Chondrocyte (in vitro differentiated cells): ENCODE data around the gene RIMS4. TPM values are rescaled to one million over a fixed set of nuclear protein-coding genes. Genes with fewer than 3 reads are reported as not detected.

Experiments used
- DNase-seq: peaks from one replicate; pipeline ENCODE4 v3.0.0; 2021; ENCODE audit warnings: mixed read lengths, low spot score
- H3K27ac Mint-ChIP-seq: one replicate; pipeline ENCODE4 v1.8.0; 2021; ENCODE audit warnings: mild to moderate bottlenecking, moderate library complexity, mixed read lengths; ENCODE audit not compliant: unreplicated experiment
- H3K27me3 Mint-ChIP-seq: 2 replicates; pipeline ENCODE4 v1.8.0; 2021; ENCODE audit warnings: low read depth, mixed read lengths
- H3K36me3 Mint-ChIP-seq: 2 replicates; pipeline ENCODE4 v1.8.0; 2021; ENCODE audit warnings: low read depth, mixed read lengths
- H3K4me1 Mint-ChIP-seq: 2 replicates; pipeline ENCODE4 v1.8.0; 2021; ENCODE audit warnings: low read depth, mild to moderate bottlenecking, mixed read lengths
- H3K4me3 Mint-ChIP-seq: one replicate; pipeline ENCODE4 v1.8.0; 2021; ENCODE audit warnings: mild to moderate bottlenecking, moderate library complexity, mixed read lengths; ENCODE audit not compliant: unreplicated experiment
- H3K9me3 Mint-ChIP-seq: 2 replicates; pipeline ENCODE4 v1.8.0; 2021; ENCODE audit warnings: low read depth, mixed read lengths
- total RNA-seq: library from RNA; stranded (reverse); gene quantifications from 3 replicates; pipeline ENCODE4 v1.2.1, GENCODE V29; 2021
- TF ChIP-seq, protein P1 (sequence below): fragments of 200-600 bp; sonication (generic); IDR thresholded peaks from 2 replicates; pipeline ENCODE4 v1.5.0; 2021; ENCODE audit warnings: antibody characterized with exemption, mild to moderate bottlenecking, moderate library complexity

The RIMS4 gene
- total RNA-seq, 1 donor from 2014 or later: 2.1 TPM

DNA sequence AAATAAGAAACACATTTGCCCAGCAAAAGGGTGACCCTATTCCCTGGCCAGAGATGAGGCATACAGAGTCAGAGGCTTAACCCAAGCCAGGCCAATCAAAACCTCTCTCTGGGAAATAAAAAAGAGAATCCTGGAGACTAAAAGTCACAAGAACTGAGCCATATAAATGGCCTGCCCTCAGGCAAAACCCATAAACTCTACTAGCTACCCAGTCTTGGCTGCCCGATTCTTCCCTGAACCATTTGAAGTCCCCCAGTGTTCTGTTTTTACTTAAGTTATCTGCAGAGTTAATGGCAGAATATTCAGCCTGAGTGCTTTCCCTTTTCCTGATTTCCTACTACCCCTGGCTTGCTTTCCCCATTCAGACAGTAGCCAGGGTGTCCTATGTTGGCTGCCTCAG lies 50.8 kb downstream of the RIMS4 start:
- DNase-seq: no peak
- Mint-ChIP-seq H3K9me3 (no peaks in the 10 kb centered on the region), H3K36me3 (no peaks in the 10 kb centered on the region), H3K4me1 (no peaks in the 10 kb centered on the region), H3K27ac (no peak overlapping the region), H3K4me3 (no peak overlapping the region), H3K27me3 (peaks cover 35% of the 10 kb centered on the region)
- TF ChIP-seq, protein P1, sequence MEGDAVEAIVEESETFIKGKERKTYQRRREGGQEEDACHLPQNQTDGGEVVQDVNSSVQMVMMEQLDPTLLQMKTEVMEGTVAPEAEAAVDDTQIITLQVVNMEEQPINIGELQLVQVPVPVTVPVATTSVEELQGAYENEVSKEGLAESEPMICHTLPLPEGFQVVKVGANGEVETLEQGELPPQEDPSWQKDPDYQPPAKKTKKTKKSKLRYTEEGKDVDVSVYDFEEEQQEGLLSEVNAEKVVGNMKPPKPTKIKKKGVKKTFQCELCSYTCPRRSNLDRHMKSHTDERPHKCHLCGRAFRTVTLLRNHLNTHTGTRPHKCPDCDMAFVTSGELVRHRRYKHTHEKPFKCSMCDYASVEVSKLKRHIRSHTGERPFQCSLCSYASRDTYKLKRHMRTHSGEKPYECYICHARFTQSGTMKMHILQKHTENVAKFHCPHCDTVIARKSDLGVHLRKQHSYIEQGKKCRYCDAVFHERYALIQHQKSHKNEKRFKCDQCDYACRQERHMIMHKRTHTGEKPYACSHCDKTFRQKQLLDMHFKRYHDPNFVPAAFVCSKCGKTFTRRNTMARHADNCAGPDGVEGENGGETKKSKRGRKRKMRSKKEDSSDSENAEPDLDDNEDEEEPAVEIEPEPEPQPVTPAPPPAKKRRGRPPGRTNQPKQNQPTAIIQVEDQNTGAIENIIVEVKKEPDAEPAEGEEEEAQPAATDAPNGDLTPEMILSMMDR: no peak

DNA sequence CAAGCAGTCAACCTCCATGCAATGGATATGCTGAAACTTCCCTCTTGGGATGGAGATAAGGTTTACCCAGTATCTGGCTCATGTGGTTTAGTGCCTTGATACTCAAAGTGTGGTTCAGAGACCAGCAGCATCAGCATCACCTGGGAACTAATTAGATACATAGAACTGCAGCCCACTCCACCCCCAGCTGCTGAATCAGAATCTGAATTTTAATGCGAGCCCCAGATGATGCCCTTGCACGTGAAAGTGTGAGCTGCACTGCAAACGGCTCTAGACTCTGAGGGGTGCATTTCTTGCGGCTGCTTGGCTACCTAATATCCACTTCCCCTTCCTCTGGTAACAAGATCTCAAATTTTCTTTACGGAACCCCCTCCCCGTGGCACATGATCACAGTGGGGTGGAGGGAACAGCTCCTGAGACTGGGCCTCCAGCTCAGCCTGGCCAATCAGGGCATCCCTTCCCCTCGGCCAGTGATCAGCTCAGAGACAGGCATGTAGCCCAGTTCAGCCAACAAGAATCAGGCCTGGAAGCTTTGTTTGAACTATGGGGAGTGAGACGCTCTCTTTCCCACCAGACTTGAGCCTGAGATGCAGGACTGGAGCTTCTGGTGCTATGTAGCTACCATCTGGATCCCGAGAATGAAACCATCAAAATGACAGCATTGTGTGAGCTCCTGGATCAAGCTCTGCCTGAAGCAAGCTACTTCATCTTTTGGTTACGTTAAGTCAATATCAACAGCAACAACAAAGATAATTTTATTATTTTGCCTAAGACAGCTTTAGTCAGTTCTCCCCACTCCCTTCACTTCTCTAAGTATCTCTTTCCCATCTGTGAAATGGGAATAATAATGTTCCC lies 51.9 kb downstream of the RIMS4 start:
- no peaks in the 10 kb centered on the region for H3K36me3 Mint-ChIP-seq
- H3K27ac Mint-ChIP-seq: no peak overlapping the region
- H3K27me3 Mint-ChIP-seq: peaks cover 29% of the 10 kb centered on the region
- H3K9me3 Mint-ChIP-seq: no peaks in the 10 kb centered on the region
- H3K4me1 Mint-ChIP-seq: no peaks in the 10 kb centered on the region
- no peak overlapping the region for H3K4me3 Mint-ChIP-seq
- TF ChIP-seq, protein P1: no peak
- DNase-seq: no peak

DNA sequence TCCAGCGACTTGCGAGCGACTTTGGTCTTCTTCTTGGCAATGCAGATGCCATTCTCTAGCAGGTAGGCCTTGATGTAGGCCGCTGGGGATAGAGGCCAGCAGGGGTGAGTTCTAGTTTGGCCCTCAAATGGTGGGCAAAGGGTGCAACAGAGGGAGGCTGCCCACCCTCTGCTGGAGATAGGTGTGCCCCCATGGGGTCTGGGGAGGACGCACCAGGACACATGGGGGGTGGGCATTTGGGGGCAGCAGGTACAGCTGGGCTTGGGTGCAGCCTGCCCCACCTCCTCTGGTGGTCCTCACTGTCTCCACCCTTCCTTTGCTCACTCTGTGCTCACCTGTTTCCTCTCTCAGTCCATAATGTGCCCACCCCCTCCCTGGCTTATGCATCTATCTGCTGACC lies 53.4 kb downstream of the RIMS4 start:
- Mint-ChIP-seq H3K4me3 (no peak overlapping the region), H3K27ac (no peak overlapping the region), H3K9me3 (no peaks in the 10 kb centered on the region), H3K4me1 (no peaks in the 10 kb centered on the region), H3K27me3 (peaks cover 29% of the 10 kb centered on the region), H3K36me3 (no peaks in the 10 kb centered on the region)
- no peak for DNase-seq
- TF ChIP-seq, protein P1: no peak

DNA sequence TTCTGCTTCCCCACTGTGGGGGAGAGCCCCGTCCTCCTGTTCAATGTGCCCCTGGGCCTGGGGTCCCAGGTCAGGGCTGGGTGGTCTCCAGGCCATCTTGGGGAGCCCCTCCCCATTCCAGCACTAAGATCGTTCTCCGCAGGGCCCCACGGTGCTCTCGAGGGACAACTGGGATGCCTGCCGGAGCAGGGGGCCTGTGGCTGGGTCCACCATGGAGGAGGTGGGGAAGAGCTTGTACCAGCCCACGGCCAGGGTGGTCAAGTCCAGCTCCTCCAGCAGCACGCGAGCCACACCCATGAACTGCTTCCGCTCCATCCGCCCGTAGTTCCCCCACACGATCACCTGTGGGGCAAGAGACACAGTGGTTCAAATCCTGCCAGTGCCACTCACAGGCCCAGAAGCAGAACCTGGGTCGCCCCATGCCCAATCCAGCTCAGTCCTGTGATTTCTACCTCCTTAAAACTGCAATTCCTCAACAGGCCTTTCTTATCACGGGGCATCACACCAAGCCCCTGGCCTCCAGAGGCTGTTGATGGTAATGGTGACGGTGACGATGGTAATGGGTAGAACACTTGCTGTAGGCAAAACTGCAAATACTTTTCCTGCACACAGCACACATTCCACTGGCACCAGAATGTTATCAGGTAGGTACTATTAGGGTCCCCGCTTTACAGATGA lies 54.2 kb downstream of the RIMS4 start:
- H3K36me3 Mint-ChIP-seq: peaks cover 1% of the 10 kb centered on the region
- H3K27ac Mint-ChIP-seq: no peak overlapping the region
- H3K4me1 Mint-ChIP-seq: no peaks in the 10 kb centered on the region
- no peak for DNase-seq
- peaks cover 29% of the 10 kb centered on the region for H3K27me3 Mint-ChIP-seq
- no peak overlapping the region for H3K4me3 Mint-ChIP-seq
- no peaks in the 10 kb centered on the region for H3K9me3 Mint-ChIP-seq
- TF ChIP-seq, protein P1: no peak

DNA sequence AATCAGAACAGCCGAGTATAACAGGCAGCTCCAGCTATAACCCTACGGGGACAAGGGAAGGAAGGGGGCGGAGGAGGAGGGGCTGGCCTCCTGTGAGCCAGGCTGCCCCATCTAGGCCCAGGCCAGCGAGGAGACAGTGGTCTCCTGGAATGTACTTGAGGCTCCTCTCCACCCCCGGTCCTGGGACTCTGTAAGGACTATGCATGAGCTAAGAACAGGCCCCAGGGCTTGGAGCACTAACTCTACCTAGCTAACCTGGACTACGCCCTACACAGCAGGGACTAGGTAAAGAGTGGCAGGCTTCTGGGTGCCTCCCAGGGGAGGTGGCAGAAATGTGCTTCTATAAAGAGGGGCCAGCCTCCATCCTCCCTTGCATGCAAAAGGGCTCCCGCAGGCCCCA lies 55.8 kb downstream of the RIMS4 start:
- H3K36me3 Mint-ChIP-seq: peaks cover 1% of the 10 kb centered on the region
- TF ChIP-seq, protein P1: no peak

More for the DNA sequence above, 55.8 kb downstream of the RIMS4 start:
- H3K27ac Mint-ChIP-seq: no peak overlapping the region
- H3K27me3 Mint-ChIP-seq: peaks cover 23% of the 10 kb centered on the region
- no peak overlapping the region for H3K4me3 Mint-ChIP-seq
- no peaks in the 10 kb centered on the region for H3K9me3 Mint-ChIP-seq
- no peak for DNase-seq
- H3K4me1 Mint-ChIP-seq: no peaks in the 10 kb centered on the region
